HEK293 (cell line): Measurements from ENCODE around the gene OPCML.

Experiments used
- CTCF ChIA-PET: fragments of 350-600 bp; formaldehyde crosslinking; extraction: SDS; loops from one replicate; lab custom pipeline; 2021; ENCODE audit warnings: antibody characterized with exemption; lab: Yijun Ruan, JAX
- POLR2A ChIA-PET: fragments of 300-600 bp; formaldehyde crosslinking; extraction: SDS; loops from one replicate; lab custom pipeline; 2020; ENCODE audit warnings: antibody characterized with exemption, inconsistent platforms; lab: Yijun Ruan, JAX
- H3K27ac ChIP-seq: fragments of 200-500 bp; sonication (Bioruptor generic); 2 replicates; pipeline ENCODE4 v1.5.1; 2014; ENCODE audit warnings: low read depth, low read length, control low read depth, inconsistent platforms; ENCODE audit errors: extremely low read depth
- H3K36me3 ChIP-seq, 2 experiments: fragments of 200-500 bp in 1 of 2; sonication (Bioruptor generic) in 1 of 2; 1 replicate in 1 of 2; 2 replicates in 1 of 2; pipeline ENCODE4 v1.5.1; 2014 to 2017; ENCODE audit warnings: inconsistent platforms in 2 of 2, low read length in 2 of 2; ENCODE audit not compliant: control insufficient read depth in 2 of 2, insufficient read depth in 1 of 2
- H3K4me1 ChIP-seq: fragments of 200-500 bp; sonication (Bioruptor generic); 2 replicates; pipeline ENCODE4 v1.5.1; 2014; ENCODE audit warnings: mild to moderate bottlenecking, low read length, inconsistent platforms; ENCODE audit not compliant: control insufficient read depth, insufficient read depth
- H3K4me3 ChIP-seq: 2 replicates; pipeline ENCODE4 v1.5.1; 2011; ENCODE audit warnings: low read depth, mild to moderate bottlenecking, control low read depth, low read length, moderate library complexity
- H3K9me3 ChIP-seq: fragments of 200-500 bp; sonication (Bioruptor generic); 2 replicates; pipeline ENCODE4 v1.5.1; 2014; ENCODE audit warnings: low read depth, low read length, inconsistent platforms; ENCODE audit not compliant: control insufficient read depth, insufficient read depth
- GLIS2 ChIP-seq: fragments of 450-650 bp; formaldehyde crosslinking; IDR thresholded peaks from 2 replicates; pipeline ENCODE4 v1.5.1; 2016; ENCODE audit warnings: missing biosample characterization, missing genetic modification characterization
- HOXC10 ChIP-seq: sonication (generic); formaldehyde crosslinking; IDR thresholded peaks from 2 replicates; pipeline ENCODE4 v1.8.1; 2023; ENCODE audit warnings: mild to moderate bottlenecking, missing genetic modification reagents
- KLF10 ChIP-seq: fragments of 450-650 bp; IDR thresholded peaks from 2 replicates; pipeline ENCODE4 v1.5.1; 2018; ENCODE audit warnings: missing biosample characterization, mild to moderate bottlenecking, missing genetic modification characterization
- KLF7 ChIP-seq: fragments of 450-650 bp; formaldehyde crosslinking; IDR thresholded peaks from 2 replicates; pipeline ENCODE4 v1.5.1; 2016; ENCODE audit warnings: missing biosample characterization, missing genetic modification characterization, borderline replicate concordance
- OSR2 ChIP-seq: fragments of 450-650 bp; formaldehyde crosslinking; IDR thresholded peaks from 2 replicates; pipeline ENCODE4 v1.5.1; 2016; ENCODE audit warnings: missing biosample characterization, missing genetic modification characterization
- RBAK ChIP-seq: fragments of 450-650 bp; formaldehyde crosslinking; IDR thresholded peaks from 2 replicates; pipeline ENCODE4 v1.5.1; 2016; ENCODE audit warnings: missing biosample characterization, missing genetic modification characterization
- TRIM28 ChIP-seq: IDR thresholded peaks from 2 replicates; pipeline ENCODE4 v1.6.1; 2011; ENCODE audit warnings: low read length, control low read depth, borderline replicate concordance
- ZBTB21 ChIP-seq: fragments of 450-650 bp; formaldehyde crosslinking; IDR thresholded peaks from 2 replicates; pipeline ENCODE4 v1.5.1; 2017; ENCODE audit warnings: missing biosample characterization, missing genetic modification characterization
- ZBTB8A ChIP-seq: fragments of 450-650 bp; formaldehyde crosslinking; IDR thresholded peaks from 2 replicates; pipeline ENCODE4 v1.5.1; 2016; ENCODE audit warnings: missing biosample characterization, missing genetic modification characterization
- ZIC2 ChIP-seq: fragments of 450-650 bp; formaldehyde crosslinking; IDR thresholded peaks from 2 replicates; pipeline ENCODE4 v1.5.1; 2016; ENCODE audit warnings: missing biosample characterization, missing genetic modification characterization
- ZNF138 ChIP-seq: fragments of 450-650 bp; formaldehyde crosslinking; IDR thresholded peaks from 2 replicates; pipeline ENCODE4 v1.5.1; 2016; ENCODE audit warnings: missing biosample characterization, missing genetic modification characterization, borderline replicate concordance
- ZNF48 ChIP-seq: fragments of 450-650 bp; formaldehyde crosslinking; IDR thresholded peaks from 2 replicates; pipeline ENCODE4 v1.5.1; 2016; ENCODE audit warnings: missing biosample characterization, missing genetic modification characterization
- ZNF629 ChIP-seq: fragments of 450-650 bp; formaldehyde crosslinking; IDR thresholded peaks from 2 replicates; pipeline ENCODE4 v1.5.1; 2017; ENCODE audit warnings: missing biosample characterization, missing genetic modification characterization
- ZSCAN16 ChIP-seq: fragments of 450-650 bp; formaldehyde crosslinking; IDR thresholded peaks from 2 replicates; pipeline ENCODE4 v1.5.1; 2016; ENCODE audit warnings: missing biosample characterization, missing genetic modification characterization
- TF ChIP-seq, protein P1 (sequence below): fragments of 450-650 bp; formaldehyde crosslinking; IDR thresholded peaks from 2 replicates; pipeline ENCODE4 v1.5.1; 2016; ENCODE audit warnings: missing biosample characterization, missing genetic modification characterization
- TF ChIP-seq, protein P2 (sequence below): fragments of 450-650 bp; formaldehyde crosslinking; IDR thresholded peaks from 2 replicates; pipeline ENCODE4 v1.5.1; 2016; ENCODE audit warnings: missing biosample characterization, missing genetic modification characterization
- TF ChIP-seq, protein P3 (sequence below): fragments of 450-650 bp; formaldehyde crosslinking; IDR thresholded peaks from 2 replicates; pipeline ENCODE4 v1.5.1; 2016; ENCODE audit warnings: missing biosample characterization, missing genetic modification characterization

OPCML gene

DNA sequence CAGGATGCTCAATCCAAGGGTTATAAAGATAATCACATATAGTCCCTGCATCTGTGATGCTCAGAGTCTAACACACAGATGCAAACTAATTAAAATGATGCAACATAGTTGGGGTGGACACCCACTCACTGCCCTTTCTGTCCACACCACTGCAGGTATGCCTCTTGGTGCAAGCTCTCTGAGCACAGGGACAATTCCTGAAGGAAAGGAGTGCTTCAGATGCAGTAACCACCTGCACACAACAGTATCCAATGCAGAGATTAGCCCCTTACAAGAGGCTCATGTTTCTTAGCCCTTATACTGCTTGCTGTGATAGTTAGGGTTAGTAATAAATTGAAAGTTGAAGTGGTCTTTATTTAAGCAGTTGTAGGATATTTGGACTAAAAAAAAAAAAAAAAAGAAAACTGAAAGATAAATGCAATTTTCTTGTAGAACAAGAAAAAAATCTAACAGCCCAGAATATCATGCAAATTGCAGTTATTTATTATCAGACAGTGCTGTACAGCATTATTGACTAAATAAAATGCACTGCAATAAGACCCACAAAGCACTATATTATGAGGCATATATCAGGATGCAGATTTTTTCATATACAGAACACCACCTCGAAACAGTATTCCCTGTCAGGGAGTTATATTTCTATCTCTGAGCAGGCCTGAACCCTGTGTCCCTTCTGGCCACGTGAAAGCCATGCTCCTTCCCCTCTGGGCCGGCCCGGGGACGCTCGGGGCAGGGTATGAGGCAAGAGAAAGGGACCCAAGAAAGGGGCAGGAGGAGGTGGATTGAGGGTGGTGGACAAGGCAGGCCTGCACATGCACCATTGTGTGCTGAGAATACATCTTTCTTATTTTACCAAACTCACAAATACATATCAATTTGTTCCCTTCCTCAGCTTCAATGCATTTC is 260.2 kb downstream of the OPCML start (continued):
- TF ChIP-seq, protein P1, sequence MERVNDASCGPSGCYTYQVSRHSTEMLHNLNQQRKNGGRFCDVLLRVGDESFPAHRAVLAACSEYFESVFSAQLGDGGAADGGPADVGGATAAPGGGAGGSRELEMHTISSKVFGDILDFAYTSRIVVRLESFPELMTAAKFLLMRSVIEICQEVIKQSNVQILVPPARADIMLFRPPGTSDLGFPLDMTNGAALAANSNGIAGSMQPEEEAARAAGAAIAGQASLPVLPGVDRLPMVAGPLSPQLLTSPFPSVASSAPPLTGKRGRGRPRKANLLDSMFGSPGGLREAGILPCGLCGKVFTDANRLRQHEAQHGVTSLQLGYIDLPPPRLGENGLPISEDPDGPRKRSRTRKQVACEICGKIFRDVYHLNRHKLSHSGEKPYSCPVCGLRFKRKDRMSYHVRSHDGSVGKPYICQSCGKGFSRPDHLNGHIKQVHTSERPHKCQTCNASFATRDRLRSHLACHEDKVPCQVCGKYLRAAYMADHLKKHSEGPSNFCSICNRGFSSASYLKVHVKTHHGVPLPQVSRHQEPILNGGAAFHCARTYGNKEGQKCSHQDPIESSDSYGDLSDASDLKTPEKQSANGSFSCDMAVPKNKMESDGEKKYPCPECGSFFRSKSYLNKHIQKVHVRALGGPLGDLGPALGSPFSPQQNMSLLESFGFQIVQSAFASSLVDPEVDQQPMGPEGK (tag by site-specific recombination) = no peak
- TF ChIP-seq, protein P2, sequence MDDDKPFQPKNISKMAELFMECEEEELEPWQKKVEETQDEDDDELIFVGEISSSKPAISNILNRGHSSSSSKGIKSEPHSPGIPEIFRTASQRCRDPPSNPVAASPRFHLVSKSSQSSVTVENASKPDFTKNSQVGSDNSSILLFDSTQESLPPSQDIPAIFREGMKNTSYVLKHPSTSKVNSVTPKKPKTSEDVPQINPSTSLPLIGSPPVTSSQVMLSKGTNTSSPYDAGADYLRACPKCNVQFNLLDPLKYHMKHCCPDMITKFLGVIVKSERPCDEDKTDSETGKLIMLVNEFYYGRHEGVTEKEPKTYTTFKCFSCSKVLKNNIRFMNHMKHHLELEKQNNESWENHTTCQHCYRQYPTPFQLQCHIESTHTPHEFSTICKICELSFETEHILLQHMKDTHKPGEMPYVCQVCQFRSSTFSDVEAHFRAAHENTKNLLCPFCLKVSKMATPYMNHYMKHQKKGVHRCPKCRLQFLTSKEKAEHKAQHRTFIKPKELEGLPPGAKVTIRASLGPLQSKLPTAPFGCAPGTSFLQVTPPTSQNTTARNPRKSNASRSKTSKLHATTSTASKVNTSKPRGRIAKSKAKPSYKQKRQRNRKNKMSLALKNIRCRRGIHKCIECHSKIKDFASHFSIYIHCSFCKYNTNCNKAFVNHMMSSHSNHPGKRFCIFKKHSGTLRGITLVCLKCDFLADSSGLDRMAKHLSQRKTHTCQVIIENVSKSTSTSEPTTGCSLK (tag by site-specific recombination) = no peak
- TF ChIP-seq TRIM28 (no peak), HOXC10 (CRISPR knock-in tag) (no peak), ZBTB8A (tag by site-specific recombination) (no peak), ZSCAN16 (no peak), RBAK (tag by site-specific recombination) (no peak), OSR2 (tag by site-specific recombination) (no peak), KLF10 (tag by site-specific recombination) (no peak), GLIS2 (tag by site-specific recombination) (no peak)
- TF ChIP-seq, protein P3, sequence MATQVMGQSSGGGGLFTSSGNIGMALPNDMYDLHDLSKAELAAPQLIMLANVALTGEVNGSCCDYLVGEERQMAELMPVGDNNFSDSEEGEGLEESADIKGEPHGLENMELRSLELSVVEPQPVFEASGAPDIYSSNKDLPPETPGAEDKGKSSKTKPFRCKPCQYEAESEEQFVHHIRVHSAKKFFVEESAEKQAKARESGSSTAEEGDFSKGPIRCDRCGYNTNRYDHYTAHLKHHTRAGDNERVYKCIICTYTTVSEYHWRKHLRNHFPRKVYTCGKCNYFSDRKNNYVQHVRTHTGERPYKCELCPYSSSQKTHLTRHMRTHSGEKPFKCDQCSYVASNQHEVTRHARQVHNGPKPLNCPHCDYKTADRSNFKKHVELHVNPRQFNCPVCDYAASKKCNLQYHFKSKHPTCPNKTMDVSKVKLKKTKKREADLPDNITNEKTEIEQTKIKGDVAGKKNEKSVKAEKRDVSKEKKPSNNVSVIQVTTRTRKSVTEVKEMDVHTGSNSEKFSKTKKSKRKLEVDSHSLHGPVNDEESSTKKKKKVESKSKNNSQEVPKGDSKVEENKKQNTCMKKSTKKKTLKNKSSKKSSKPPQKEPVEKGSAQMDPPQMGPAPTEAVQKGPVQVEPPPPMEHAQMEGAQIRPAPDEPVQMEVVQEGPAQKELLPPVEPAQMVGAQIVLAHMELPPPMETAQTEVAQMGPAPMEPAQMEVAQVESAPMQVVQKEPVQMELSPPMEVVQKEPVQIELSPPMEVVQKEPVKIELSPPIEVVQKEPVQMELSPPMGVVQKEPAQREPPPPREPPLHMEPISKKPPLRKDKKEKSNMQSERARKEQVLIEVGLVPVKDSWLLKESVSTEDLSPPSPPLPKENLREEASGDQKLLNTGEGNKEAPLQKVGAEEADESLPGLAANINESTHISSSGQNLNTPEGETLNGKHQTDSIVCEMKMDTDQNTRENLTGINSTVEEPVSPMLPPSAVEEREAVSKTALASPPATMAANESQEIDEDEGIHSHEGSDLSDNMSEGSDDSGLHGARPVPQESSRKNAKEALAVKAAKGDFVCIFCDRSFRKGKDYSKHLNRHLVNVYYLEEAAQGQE (tag by site-specific recombination) = no peak

DNA sequence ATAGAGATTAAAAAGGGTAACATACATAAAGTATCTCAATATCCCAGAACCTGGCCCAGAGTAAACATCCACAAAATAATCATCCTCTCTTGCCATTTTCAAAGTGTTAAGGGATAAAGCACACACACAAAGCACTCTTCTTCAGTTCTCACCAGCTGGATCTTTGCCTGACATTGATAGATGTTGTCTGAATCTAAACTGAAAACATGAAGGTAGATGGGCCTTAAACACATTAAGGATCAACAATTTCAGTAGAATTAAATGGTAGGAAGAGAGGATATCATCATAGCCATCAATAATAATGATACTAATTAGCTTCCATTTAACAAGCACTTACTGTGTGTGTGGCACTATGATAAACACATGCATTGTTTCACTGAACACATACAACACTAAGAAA is 261.1 kb downstream of the OPCML start:
- POLR2A ChIA-PET = no interaction called here
- Histone ChIP-seq H3K4me3 (no peak overlapping the region), H3K27ac (no peak overlapping the region), H3K9me3 (no peaks in the 10 kb centered on the region), H3K4me1 (no peaks in the 10 kb centered on the region)
- TF ChIP-seq ZNF48 (tag by site-specific recombination) (no peak), ZBTB21 (tag by site-specific recombination) (no peak), ZIC2 (tag by site-specific recombination) (no peak), ZNF138 (tag by site-specific recombination) (no peak), KLF7 (no peak), ZNF629 (tag by site-specific recombination) (no peak)
- TF ChIP-seq, all 188 proteins: peak for 0
- CTCF ChIA-PET = no interaction called here
- H3K36me3 ChIP-seq = no peaks in the 10 kb centered on the region
